Measurements from ENCODE around the gene MED27. TPM values are rescaled to one million over a fixed set of nuclear protein-coding genes. Genes with fewer than 3 reads are reported as not detected.

MED27 gene
- total and polyA plus RNA-seq, 2 experiments from 2014 or later = 17.2 to 32.1 TPM

DNA sequence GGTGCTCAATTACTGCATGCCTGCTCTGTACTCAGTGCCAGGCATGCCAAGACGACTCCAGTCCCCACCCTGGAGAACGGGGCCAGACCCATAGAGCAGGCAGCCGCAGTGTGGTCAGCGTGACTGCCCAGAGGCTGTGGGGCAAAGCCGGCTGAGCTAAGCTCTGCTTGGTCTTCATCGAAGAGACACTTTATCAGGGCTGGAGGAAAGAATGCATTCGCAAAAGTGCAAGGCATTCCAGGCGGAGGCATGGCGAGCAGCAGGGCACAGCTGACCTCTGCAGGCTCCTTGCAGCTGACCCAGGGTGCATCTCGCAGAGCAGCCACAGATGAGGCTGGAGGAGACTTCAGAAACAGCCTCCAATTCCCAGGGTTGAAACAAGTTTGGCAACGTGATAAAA lies 13.6 kb downstream of the MED27 start:
- H3K9me2 ChIP-seq (replicated peaks; ENCODE audit: insufficient read depth) = no peaks in the 10 kb centered on the region
- peaks cover 5% of the 10 kb centered on the region for H4K20me1 ChIP-seq (ENCODE audit: insufficient read depth, poor library complexity, severe bottlenecking)
- H2AFZ ChIP-seq = no peak overlapping the region
- H3K4me3 ChIP-seq = no peak overlapping the region
- H3K9me3 ChIP-seq (ENCODE audit: low read depth) = no peaks in the 10 kb centered on the region
- no peaks in the 10 kb centered on the region for H3K36me3 ChIP-seq (replicated peaks; ENCODE audit: insufficient read depth, low read depth)
- no peaks in the 10 kb centered on the region for H3K4me1 ChIP-seq (ENCODE audit: insufficient read depth)
- H3K27me3 ChIP-seq = no peaks in the 10 kb centered on the region
- WGBS (ENCODE audit: low lambda C conversion rate, missing lambda C conversion rate) = 91% methylated on average over 11 of the region's 11 CpGs
- no peak for TF ChIP-seq EZH2 (IDR thresholded peaks at IDR 0.05; ENCODE audit: borderline replicate concordance)
- DNase-seq (ENCODE audit: low spot score) = no peak
- H3K79me2 ChIP-seq = peaks cover 58% of the 10 kb centered on the region
- H3K27ac ChIP-seq = no peak overlapping the region
- no peak overlapping the region for H3K4me2 ChIP-seq

- Histone ChIP-seq H3K27me3 (no peaks in the 10 kb centered on the region), H3K9me2 (replicated peaks; ENCODE audit: insufficient read depth) (no peaks in the 10 kb centered on the region), H3K9me3 (ENCODE audit: low read depth) (no peaks in the 10 kb centered on the region), H3K4me3 (no peak overlapping the region), H3K4me1 (ENCODE audit: insufficient read depth) (no peaks in the 10 kb centered on the region), H2AFZ (no peak overlapping the region), H3K36me3 (replicated peaks; ENCODE audit: insufficient read depth, low read depth) (no peaks in the 10 kb centered on the region), H3K4me2 (no peak overlapping the region), H4K20me1 (ENCODE audit: insufficient read depth, poor library complexity, severe bottlenecking) (peaks cover 5% of the 10 kb centered on the region), H3K27ac (no peak overlapping the region), H3K79me2 (peaks cover 67% of the 10 kb centered on the region)
- no peak for DNase-seq (ENCODE audit: low spot score)
- TF ChIP-seq, protein P1, sequence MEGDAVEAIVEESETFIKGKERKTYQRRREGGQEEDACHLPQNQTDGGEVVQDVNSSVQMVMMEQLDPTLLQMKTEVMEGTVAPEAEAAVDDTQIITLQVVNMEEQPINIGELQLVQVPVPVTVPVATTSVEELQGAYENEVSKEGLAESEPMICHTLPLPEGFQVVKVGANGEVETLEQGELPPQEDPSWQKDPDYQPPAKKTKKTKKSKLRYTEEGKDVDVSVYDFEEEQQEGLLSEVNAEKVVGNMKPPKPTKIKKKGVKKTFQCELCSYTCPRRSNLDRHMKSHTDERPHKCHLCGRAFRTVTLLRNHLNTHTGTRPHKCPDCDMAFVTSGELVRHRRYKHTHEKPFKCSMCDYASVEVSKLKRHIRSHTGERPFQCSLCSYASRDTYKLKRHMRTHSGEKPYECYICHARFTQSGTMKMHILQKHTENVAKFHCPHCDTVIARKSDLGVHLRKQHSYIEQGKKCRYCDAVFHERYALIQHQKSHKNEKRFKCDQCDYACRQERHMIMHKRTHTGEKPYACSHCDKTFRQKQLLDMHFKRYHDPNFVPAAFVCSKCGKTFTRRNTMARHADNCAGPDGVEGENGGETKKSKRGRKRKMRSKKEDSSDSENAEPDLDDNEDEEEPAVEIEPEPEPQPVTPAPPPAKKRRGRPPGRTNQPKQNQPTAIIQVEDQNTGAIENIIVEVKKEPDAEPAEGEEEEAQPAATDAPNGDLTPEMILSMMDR (IDR thresholded peaks at IDR 0.05; ENCODE audit: poor library complexity) = no peak
- TF ChIP-seq EZH2phosphoT487 (IDR thresholded peaks at IDR 0.05; ENCODE audit: low read depth, severe bottlenecking, unreplicated experiment) (no peak), EZH2 (IDR thresholded peaks at IDR 0.05; ENCODE audit: borderline replicate concordance) (no peak)
- 78% methylated on average over 6 of the region's 6 CpGs for WGBS (ENCODE audit: low lambda C conversion rate, missing lambda C conversion rate)
Measured at GRCh38 chr9:132063281-132063680, 16.4 kb downstream of the MED27 start.

DNA sequence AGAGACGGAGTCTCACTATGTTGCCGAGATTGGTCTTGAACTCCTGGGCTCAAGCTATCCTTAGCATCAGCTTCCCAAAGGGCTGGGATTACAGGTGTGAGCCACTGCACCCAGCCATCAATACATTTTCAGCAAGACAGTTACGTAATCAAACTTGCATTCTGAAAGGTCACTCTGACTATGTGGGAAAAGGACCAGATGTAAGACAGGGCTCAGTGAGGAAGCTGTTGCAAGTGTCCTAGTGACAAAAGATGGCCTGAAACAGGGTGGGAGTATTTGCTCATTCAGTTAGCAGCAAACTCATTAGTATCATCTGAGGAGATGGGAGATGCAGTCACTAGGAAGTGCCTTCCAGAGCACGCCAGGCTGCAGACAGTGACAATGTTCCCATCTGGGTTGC lies 16.9 kb downstream of the MED27 start:
- Histone ChIP-seq H3K9me3 (ENCODE audit: low read depth) (no peaks in the 10 kb centered on the region), H3K4me3 (no peak overlapping the region), H2AFZ (no peak overlapping the region), H4K20me1 (ENCODE audit: insufficient read depth, poor library complexity, severe bottlenecking) (peaks cover 5% of the 10 kb centered on the region), H3K27ac (no peak overlapping the region), H3K79me2 (peaks cover 64% of the 10 kb centered on the region), H3K27me3 (no peaks in the 10 kb centered on the region), H3K4me2 (no peak overlapping the region), H3K4me1 (ENCODE audit: insufficient read depth) (no peaks in the 10 kb centered on the region), H3K36me3 (replicated peaks; ENCODE audit: insufficient read depth, low read depth) (no peaks in the 10 kb centered on the region), H3K9me2 (replicated peaks; ENCODE audit: insufficient read depth) (no peaks in the 10 kb centered on the region)
- WGBS (ENCODE audit: low lambda C conversion rate, missing lambda C conversion rate) = 99% methylated on average over 4 of the region's 4 CpGs
- TF ChIP-seq EZH2phosphoT487 (IDR thresholded peaks at IDR 0.05; ENCODE audit: low read depth, severe bottlenecking, unreplicated experiment) = no peak
- TF ChIP-seq EZH2 (IDR thresholded peaks at IDR 0.05; ENCODE audit: borderline replicate concordance) = no peak
- TF ChIP-seq, protein P1 (IDR thresholded peaks at IDR 0.05; ENCODE audit: poor library complexity) = no peak
- no peak for DNase-seq (ENCODE audit: low spot score)

DNA sequence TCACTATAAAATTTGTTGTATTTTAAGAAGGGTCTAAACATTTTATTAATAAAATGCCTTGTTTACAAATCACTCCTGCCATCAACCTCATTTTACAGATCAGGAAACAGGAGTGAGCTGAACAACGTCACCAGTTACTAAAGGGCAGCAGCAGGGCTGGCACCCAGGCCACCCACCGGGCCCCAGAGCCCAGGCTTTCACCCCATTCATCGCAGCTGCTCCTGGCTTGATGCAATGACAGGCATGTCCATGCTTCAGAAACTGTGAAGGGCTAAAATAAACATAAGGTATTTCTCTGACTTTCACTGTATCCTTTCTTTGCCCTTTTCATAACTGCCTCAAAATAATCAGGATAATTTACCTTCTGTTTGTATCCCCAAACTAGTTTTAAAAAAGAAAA lies 18.1 kb downstream of the MED27 start:
- H3K79me2 ChIP-seq = peaks cover 69% of the 10 kb centered on the region
- TF ChIP-seq, protein P1 (IDR thresholded peaks at IDR 0.05; ENCODE audit: poor library complexity) = no peak
- TF ChIP-seq EZH2phosphoT487 (IDR thresholded peaks at IDR 0.05; ENCODE audit: low read depth, severe bottlenecking, unreplicated experiment) (no peak), EZH2 (IDR thresholded peaks at IDR 0.05; ENCODE audit: borderline replicate concordance) (no peak)
- H4K20me1 ChIP-seq (ENCODE audit: insufficient read depth, poor library complexity, severe bottlenecking) = peaks cover 2% of the 10 kb centered on the region
- WGBS (ENCODE audit: low lambda C conversion rate, missing lambda C conversion rate) = 86% methylated on average over 3 of the region's 3 CpGs
- no peak for DNase-seq (ENCODE audit: low spot score)
- no peaks in the 10 kb centered on the region for H3K27me3 ChIP-seq
- no peak overlapping the region for H3K27ac ChIP-seq
- H3K4me3 ChIP-seq = no peak overlapping the region
- H3K4me1 ChIP-seq (ENCODE audit: insufficient read depth) = no peaks in the 10 kb centered on the region
- no peaks in the 10 kb centered on the region for H3K36me3 ChIP-seq (replicated peaks; ENCODE audit: insufficient read depth, low read depth)
- no peaks in the 10 kb centered on the region for H3K9me3 ChIP-seq (ENCODE audit: low read depth)
- no peaks in the 10 kb centered on the region for H3K9me2 ChIP-seq (replicated peaks; ENCODE audit: insufficient read depth)
- no peak overlapping the region for H3K4me2 ChIP-seq
- no peak overlapping the region for H2AFZ ChIP-seq

Measured in hepatocyte (in vitro differentiated cells).